Measurements from ENCODE around the gene CNTRL. TPM values are rescaled to one million over a fixed set of nuclear protein-coding genes. Genes with fewer than 3 reads are reported as not detected.

The CNTRL gene
- total RNA-seq, 3 donors from 2014 or later (not counting 1 experiment from before 2014, with no cell fraction given) = 59.1 to 74.3 (median 60.0) TPM

DNA sequence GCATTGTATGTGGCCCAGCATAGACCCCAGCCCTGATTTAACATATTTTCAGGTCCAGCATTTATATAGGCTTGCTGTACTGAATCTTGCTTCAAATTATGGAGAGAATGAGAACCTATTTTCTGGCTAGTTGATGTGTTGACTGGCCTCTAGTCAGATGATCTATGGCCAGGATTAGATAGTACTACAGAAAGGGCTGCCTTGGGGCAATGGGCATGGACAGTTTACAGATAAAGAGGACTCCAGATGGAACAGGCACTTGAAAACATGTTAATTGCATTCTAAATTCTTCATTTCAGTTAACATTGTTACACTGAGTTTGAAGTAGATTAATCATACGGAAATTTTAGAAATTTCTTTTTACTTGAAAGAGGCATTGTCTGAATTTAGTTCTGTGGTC, 65.4 kb downstream of the CNTRL start:
- no peak overlapping the region for H3K27ac Mint-ChIP-seq
- WGBS (ENCODE audit: insufficient coverage) = no CpG with 5 or more reads among the region's 1 CpG
- DNase-seq = no peak

DNA sequence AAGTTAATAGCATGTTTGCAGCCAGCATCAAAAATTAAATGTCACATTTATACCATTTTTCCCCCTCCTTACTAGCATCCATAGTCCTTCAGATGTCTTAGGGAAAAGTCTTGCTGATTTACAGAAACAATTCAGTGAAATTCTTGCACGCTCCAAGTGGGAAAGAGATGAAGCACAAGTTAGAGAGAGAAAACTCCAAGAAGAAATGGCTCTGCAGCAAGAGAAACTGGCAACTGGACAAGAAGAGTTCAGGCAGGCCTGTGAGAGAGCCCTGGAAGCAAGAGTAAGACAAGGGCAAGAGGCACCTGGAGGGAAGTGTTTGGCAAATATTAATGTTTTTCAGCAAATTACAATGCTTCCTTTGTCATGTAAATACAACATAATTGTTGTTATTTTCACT, 66.6 kb downstream of the CNTRL start:
- 100% methylated on average over 1 of the region's 1 CpG for WGBS (ENCODE audit: insufficient coverage)
- no peak overlapping the region for H3K4me3 Mint-ChIP-seq

More for the DNA sequence above, 65.4 kb downstream of the CNTRL start:
- H3K36me3 ChIP-seq (ENCODE audit: control insufficient read depth, insufficient read depth, low read length) = peaks cover 88% of the 10 kb centered on the region
- H3K9me3 ChIP-seq (ENCODE audit: control insufficient read depth, insufficient read depth, low read length) = no peaks in the 10 kb centered on the region
- H3K4me3 ChIP-seq (ENCODE audit: low read length) = no peak overlapping the region
- H3K36me3 Mint-ChIP-seq = peaks cover 72% of the 10 kb centered on the region
- H3K27me3 Mint-ChIP-seq (ENCODE audit: low read depth in 2 of 2) = no peaks in the 10 kb centered on the region
- no peaks in the 10 kb centered on the region for H3K9me3 Mint-ChIP-seq
- TF ChIP-seq, protein P1, sequence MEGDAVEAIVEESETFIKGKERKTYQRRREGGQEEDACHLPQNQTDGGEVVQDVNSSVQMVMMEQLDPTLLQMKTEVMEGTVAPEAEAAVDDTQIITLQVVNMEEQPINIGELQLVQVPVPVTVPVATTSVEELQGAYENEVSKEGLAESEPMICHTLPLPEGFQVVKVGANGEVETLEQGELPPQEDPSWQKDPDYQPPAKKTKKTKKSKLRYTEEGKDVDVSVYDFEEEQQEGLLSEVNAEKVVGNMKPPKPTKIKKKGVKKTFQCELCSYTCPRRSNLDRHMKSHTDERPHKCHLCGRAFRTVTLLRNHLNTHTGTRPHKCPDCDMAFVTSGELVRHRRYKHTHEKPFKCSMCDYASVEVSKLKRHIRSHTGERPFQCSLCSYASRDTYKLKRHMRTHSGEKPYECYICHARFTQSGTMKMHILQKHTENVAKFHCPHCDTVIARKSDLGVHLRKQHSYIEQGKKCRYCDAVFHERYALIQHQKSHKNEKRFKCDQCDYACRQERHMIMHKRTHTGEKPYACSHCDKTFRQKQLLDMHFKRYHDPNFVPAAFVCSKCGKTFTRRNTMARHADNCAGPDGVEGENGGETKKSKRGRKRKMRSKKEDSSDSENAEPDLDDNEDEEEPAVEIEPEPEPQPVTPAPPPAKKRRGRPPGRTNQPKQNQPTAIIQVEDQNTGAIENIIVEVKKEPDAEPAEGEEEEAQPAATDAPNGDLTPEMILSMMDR (IDR thresholded peaks at IDR 0.05) = no peak
- intact Hi-C loops (cut with micrococcal nuclease) = no loop called here
- no peak for ATAC-seq
- H3K27me3 ChIP-seq (ENCODE audit: control insufficient read depth, insufficient read depth, low read length) = no peaks in the 10 kb centered on the region
- H3K27ac ChIP-seq (ENCODE audit: low read length) = no peak overlapping the region
- H3K4me1 ChIP-seq (ENCODE audit: control insufficient read depth, insufficient read depth, low read length) = no peaks in the 10 kb centered on the region
- no peak overlapping the region for H3K4me3 Mint-ChIP-seq
- H3K4me1 Mint-ChIP-seq = peaks cover 12 to 15% of the 10 kb centered on the region in 2 donors

GRCh38 chr9:121141706-121142105, 67.0 kb downstream of the CNTRL start:
- no peak overlapping the region for H3K4me3 Mint-ChIP-seq
- peak overlapping the region in 1 of 2 donors; percentile 8 for H3K27ac Mint-ChIP-seq
- no CpG with 5 or more reads among the region's 1 CpG for WGBS (ENCODE audit: insufficient coverage)

More for the DNA sequence above, 66.6 kb downstream of the CNTRL start:
- TF ChIP-seq, protein P1 (IDR thresholded peaks at IDR 0.05) = no peak
- intact Hi-C loops (cut with micrococcal nuclease) = no loop called here
- no peaks in the 10 kb centered on the region for H3K9me3 Mint-ChIP-seq
- H3K9me3 ChIP-seq (ENCODE audit: control insufficient read depth, insufficient read depth, low read length) = no peaks in the 10 kb centered on the region
- H3K36me3 Mint-ChIP-seq = peaks cover 72% of the 10 kb centered on the region
- no peaks in the 10 kb centered on the region for H3K4me1 ChIP-seq (ENCODE audit: control insufficient read depth, insufficient read depth, low read length)
- no peak overlapping the region for H3K27ac ChIP-seq (ENCODE audit: low read length)
- DNase-seq (no peak), ATAC-seq (no peak)
- peaks cover 89% of the 10 kb centered on the region for H3K36me3 ChIP-seq (ENCODE audit: control insufficient read depth, insufficient read depth, low read length)
- no peak overlapping the region for H3K4me3 ChIP-seq (ENCODE audit: low read length)
- H3K27me3 ChIP-seq (ENCODE audit: control insufficient read depth, insufficient read depth, low read length) = no peaks in the 10 kb centered on the region
- H3K27ac Mint-ChIP-seq = peak overlapping the region in 1 of 2 donors; percentile 8
- H3K4me1 Mint-ChIP-seq = peaks cover 12% of the 10 kb centered on the region in 2 donors
- H3K27me3 Mint-ChIP-seq (ENCODE audit: low read depth in 2 of 2) = no peaks in the 10 kb centered on the region

More at GRCh38 chr9:121141706-121142105, 67.0 kb downstream of the CNTRL start:
- H3K9me3 ChIP-seq (ENCODE audit: control insufficient read depth, insufficient read depth, low read length) = no peaks in the 10 kb centered on the region
- Mint-ChIP-seq H3K4me1 (peaks cover 10 to 12% of the 10 kb centered on the region in 2 donors), H3K9me3 (no peaks in the 10 kb centered on the region), H3K27me3 (ENCODE audit: low read depth in 2 of 2) (no peaks in the 10 kb centered on the region), H3K36me3 (peaks cover 76% of the 10 kb centered on the region)
- intact Hi-C loops (cut with micrococcal nuclease) = no loop called here
- H3K27ac ChIP-seq (ENCODE audit: low read length) = no peak overlapping the region
- H3K36me3 ChIP-seq (ENCODE audit: control insufficient read depth, insufficient read depth, low read length) = peaks cover 90% of the 10 kb centered on the region
- no peaks in the 10 kb centered on the region for H3K4me1 ChIP-seq (ENCODE audit: control insufficient read depth, insufficient read depth, low read length)
- DNase-seq = no peak
- TF ChIP-seq, protein P1 (IDR thresholded peaks at IDR 0.05) = no peak
- ATAC-seq = no peak
- H3K4me3 ChIP-seq (ENCODE audit: low read length) = no peak overlapping the region
- H3K27me3 ChIP-seq (ENCODE audit: control insufficient read depth, insufficient read depth, low read length) = no peaks in the 10 kb centered on the region

All from natural killer cell (primary cell).